Measurements from ENCODE around the gene SLC25A10.

- TF ChIP-seq POLR2A (IDR thresholded peaks at IDR 0.05; ENCODE audit: low read depth, low read length) (no peak), TAF1 (IDR thresholded peaks at IDR 0.05; ENCODE audit: low read depth, low read length) (no peak), POLR2AphosphoS5 (IDR thresholded peaks at IDR 0.05; ENCODE audit: low read depth, low read length) (no peak), PAX5 (IDR thresholded peaks at IDR 0.05; ENCODE audit: insufficient read depth, low read length, severe bottlenecking) (no peak), SPI1 (IDR thresholded peaks at IDR 0.05; ENCODE audit: low read depth, low read length) (no peak), POU2F2 (IDR thresholded peaks at IDR 0.05; ENCODE audit: low read depth, low read length) (no peak)
Observed at GRCh38 chr17:81725439-81725838, 13.4 kb downstream of the SLC25A10 start.

Data from GM12891 (cell line).